ENCODE data around the gene UNC13A.

DNA sequence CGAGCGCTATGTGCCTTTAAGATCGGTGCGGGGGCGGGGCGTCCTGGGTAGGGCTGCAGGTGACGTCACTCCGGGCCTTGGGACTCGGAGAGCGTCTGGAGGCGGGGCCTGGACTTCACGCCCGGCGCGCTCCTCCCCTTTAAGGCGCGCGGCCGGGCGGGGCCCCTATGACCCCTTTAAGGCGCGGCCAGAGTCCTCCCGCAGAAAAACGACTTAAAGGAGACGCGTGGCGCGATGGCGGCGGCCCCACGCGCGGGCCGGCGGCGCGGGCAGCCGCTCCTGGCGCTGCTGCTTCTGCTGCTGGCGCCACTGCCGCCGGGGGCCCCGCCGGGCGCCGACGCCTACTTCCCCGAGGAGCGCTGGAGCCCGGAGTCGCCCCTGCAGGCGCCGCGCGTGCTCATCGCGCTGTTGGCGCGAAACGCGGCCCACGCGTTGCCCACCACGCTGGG lies 132.7 kb downstream of the UNC13A start, which contains the start of gene COLGALT1:
- TF ChIP-seq POLR2A (IDR thresholded peaks at IDR 0.05; ENCODE audit: borderline replicate concordance, extremely low read depth, insufficient read depth, insufficient read length): peak; percentile 50
- TF ChIP-seq, protein P1, sequence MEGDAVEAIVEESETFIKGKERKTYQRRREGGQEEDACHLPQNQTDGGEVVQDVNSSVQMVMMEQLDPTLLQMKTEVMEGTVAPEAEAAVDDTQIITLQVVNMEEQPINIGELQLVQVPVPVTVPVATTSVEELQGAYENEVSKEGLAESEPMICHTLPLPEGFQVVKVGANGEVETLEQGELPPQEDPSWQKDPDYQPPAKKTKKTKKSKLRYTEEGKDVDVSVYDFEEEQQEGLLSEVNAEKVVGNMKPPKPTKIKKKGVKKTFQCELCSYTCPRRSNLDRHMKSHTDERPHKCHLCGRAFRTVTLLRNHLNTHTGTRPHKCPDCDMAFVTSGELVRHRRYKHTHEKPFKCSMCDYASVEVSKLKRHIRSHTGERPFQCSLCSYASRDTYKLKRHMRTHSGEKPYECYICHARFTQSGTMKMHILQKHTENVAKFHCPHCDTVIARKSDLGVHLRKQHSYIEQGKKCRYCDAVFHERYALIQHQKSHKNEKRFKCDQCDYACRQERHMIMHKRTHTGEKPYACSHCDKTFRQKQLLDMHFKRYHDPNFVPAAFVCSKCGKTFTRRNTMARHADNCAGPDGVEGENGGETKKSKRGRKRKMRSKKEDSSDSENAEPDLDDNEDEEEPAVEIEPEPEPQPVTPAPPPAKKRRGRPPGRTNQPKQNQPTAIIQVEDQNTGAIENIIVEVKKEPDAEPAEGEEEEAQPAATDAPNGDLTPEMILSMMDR (IDR thresholded peaks at IDR 0.05 in 2 of 3, conservative IDR thresholded peaks at IDR 0.05 in 1 of 3; ENCODE audit: borderline replicate concordance in 1 of 3, insufficient read depth in 1 of 3, low read depth in 2 of 3, low read length in 2 of 3): no peak

Measured in HCT116 (cell line).